Stimulated activated CD4-positive, alpha-beta T cell treated with anti-CD3 and anti-CD28 coated beads, Interleukin-4, amount 100 ng/mL, for 48 hours (primary cell): ENCODE measurements around the gene LIMS1.
"Not testable (repeated sequence)": the region's sequence is repeated elsewhere in the genome, so short reads cannot be mapped to it uniquely, and the experiment has no call there.

Experiments used
- DNase-seq, 2 donors: peaks; one replicate each; pipeline ENCODE4 v3.0.0-alpha.2; 2020; ENCODE audit warnings: low read depth in 2 of 2

Gene LIMS1

DNA sequence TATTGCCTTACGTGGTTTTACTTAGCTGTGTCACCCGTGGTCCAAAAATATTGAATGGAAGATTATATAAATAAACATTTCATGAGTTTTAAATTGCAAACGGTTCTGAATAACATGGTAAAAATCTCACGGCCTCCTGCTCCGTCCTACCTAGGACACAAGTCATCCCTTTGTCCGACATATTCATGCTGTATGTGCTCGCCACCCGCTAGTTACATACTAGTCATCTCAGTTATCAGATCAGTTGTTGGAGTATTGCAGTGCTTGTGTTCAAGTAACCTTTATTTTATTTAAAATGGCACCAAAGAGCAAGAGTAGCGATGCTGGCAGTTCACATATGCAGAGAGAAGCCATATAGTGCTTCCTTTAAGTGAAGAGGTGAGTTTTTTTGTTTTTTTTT lies 191.8 kb downstream of the LIMS1 start:
- not testable (repeated sequence) for DNase-seq

DNA sequence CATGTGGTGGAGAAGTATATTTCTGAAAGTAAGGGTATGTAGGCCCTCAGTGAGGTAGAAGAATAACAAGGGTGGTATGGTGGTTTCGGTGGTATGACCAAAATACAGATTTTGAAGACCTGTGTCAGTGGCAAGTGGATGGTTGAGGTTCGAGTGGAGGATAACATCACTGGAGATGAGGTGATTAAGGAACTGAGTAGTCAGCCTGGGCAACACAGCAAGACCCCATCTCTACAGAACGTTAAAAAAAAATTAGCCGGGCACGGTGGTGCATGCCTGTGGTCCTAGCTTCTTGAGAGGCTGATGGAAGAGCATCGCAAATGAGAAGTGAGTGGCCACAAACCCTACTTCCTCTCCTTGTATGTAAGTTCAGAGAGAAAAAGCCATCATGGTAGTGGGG lies 200.4 kb downstream of the LIMS1 start:
- DNase-seq = not testable (repeated sequence)
